HEK293T (cell line): ENCODE data around the gene LCK.

Experiments
- CTBP1 ChIP-seq: fragments of 450-650 bp; IDR thresholded peaks from 2 replicates; pipeline ENCODE4 v1.6.1; 2016; ENCODE audit warnings: borderline replicate concordance
- FOXK2 ChIP-seq: fragments of 450-650 bp; IDR thresholded peaks from 2 replicates; pipeline ENCODE4 v1.6.1; 2016; ENCODE audit warnings: mild to moderate bottlenecking
- HDGF ChIP-seq: fragments of 450-650 bp; IDR thresholded peaks from 2 replicates; pipeline ENCODE4 v1.6.1; 2017; ENCODE audit warnings: antibody characterized with exemption, borderline replicate concordance
- LEF1 ChIP-seq: fragments of 450-650 bp; IDR thresholded peaks from 2 replicates; pipeline ENCODE4 v1.6.1; 2017; ENCODE audit warnings: mild to moderate bottlenecking, borderline replicate concordance
- PKNOX1 ChIP-seq: fragments of 450-650 bp; IDR thresholded peaks from 2 replicates; pipeline ENCODE4 v1.6.1; 2016
- SP1 ChIP-seq: fragments of 450-650 bp; IDR thresholded peaks from 2 replicates; pipeline ENCODE4 v1.6.1; 2017

GRCh38 chr1:32334864-32335534, 83.9 kb downstream of the LCK start:
- TF ChIP-seq LEF1 (0 out of 2 replicates have a peak, but pooled peaks have one; percentile 36), SP1 (no peak), PKNOX1 (no peak), FOXK2 (no peak), HDGF (no peak), CTBP1 (no peak)
